NCI-H1930 (cell line): ENCODE measurements around the gene RASA2.
"Not testable (repeated sequence)": the region's sequence is repeated elsewhere in the genome, so short reads cannot be mapped to it uniquely, and the experiment has no call there.

ENCODE experiments used
- DNase-seq, 2 experiments: peaks; one replicate each; lab custom pipeline; 2025; lab: John Stamatoyannopoulos, UW

The RASA2 gene

DNA sequence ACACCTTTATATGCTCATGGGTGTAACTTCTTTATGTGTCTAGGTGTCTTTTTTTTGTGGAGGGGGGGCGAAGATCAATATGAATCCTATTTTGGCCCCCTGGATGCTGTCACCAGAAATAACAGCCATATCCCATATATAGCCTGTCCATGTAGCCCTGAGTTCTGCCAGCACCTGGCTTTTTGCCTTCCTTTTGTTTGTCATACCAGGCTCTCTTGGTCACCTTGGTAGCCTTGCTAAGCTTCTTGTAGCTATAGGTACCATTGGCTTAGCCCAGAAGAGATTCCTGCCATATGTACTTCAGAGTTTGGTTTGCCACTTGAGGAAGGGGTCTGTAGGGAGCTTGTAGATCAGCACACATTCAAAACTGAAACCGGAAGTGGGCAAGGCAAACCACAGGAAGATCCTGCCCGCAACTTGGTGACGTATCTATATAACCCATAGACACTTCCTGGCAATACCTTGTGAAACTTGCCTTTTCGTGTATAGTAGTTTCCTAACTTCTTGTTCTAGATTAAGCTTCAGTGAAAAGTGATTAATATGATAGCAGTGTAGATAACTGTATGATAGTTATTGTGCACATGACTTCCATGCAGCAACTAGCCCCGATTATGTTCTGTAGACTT is 11.9 kb downstream of the RASA2 start:
- no peak for DNase-seq

DNA sequence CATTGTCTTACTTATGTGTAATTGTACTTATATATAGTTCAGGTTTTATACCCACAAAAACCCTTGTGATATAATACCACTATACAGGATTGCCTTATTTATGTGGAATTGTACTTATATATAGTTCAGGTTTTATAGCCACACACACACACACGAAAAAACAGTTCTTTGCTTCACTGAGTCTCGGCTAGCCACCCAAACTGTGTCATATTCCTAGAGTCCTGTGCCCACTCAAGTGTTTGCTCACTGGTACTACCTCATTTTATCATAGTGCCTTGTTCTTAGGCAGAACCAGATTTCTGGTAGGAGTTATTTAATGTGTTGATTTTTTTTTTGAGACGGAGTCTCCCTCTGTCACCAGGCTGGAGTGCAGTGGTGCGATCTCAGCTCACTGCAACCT is 12.5 kb downstream of the RASA2 start:
- no peak for DNase-seq

DNA sequence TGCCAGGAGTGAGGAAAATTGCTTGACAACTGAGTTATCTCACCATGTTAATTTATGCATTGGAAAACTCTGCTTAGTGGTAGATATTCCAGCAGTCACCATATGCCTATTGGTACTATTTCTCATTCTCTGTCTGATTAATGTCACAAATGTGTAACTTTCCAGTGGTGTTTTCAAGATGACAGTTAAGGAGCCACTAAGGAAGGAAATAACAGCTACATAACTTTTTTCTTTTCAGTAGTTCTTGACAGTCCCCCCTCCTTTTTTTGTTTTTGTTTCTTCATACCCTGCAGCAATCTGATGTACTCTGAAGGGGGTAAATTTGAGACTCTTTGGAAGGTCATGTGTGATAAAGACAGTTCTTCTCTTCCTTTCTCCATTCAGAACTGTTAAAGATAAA is 13.1 kb downstream of the RASA2 start:
- DNase-seq: no peak

DNA sequence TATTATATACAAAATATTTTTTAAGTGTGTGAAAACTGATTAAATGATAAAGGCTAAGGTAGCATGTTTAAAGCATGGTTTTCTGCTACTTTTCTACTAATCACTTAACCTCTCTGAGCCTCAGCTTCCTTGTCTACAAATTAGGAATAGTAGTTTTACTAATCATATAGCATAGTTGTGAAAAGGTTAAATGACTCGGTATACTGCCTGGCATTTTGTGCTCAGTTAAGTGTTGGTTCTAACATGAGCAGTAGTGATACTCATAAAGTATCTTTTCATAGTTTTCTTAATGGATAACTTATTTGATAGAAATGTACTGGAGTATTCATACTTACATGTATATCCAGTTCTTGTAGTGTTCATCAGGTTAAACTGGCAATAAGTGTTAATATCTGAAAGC is 13.6 kb downstream of the RASA2 start:
- DNase-seq: no peak

DNA sequence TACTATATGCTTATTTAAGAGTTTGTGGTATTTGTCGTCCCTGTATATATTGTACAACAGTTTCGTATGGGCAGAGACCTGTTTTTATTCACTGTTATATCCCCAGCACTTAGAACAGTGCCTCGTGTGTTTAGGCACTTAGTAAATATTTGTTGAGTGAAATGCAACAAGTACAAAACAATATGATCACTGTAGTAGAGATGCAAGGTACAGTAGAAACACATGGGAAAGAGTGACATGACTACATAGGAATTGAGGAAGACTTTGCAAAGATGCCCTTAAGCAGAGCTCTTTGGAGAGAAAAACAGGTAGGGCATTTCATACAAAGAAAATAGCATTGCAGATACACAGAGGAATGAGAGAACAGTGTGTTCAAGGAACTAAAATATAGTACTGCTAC is 18.3 kb downstream of the RASA2 start:
- no peak for DNase-seq

DNA sequence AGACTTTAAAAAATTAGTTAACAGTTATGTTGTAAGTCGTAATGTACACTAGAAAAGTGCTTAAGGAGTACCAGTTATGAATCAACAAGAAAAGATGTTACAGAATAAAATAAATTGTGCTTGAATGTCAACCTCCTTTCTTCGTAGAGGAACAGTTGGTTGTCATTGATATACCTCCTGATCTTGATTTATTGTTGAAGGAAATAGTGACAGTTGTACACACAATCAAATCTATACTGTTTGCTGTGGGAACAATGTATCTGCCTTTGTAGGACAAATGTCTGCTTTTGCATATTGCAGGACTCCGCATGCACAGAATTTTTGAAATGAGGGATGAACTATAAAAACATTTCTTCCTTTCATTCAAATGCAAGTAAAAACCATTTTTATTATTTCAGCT is 19.2 kb downstream of the RASA2 start:
- DNase-seq: no peak

DNA sequence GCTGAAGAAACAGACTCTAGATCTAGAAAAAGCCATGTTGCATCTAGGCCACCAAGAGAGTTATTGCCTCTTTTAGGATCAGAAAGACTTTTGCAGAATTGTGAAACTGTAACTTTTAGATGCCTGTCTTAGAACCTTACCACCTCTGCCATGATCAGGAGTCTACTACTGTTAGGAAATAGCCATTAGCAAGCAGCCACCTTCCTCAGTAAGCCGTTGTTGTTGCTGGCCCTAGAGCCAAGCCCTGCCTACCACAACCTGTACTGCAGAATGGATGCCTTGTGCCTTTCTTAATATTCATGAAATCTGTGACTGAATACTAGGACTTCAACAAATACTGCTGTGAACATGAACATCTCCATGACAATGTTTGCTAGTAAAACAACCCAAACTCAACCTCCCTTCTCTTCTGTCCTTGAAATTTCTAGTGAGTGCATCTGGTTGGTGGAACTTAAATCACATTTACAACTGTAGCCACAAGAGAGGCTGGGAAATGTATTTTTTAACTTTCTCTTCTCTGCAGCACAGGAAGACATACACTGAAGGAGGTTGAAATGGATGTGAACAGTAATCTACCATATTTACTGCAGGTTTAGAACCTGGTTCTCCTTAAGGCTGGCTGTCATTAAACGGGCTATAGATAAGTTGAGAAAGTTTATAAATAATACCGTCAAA is 20.7 kb downstream of the RASA2 start:
- DNase-seq: no peak

DNA sequence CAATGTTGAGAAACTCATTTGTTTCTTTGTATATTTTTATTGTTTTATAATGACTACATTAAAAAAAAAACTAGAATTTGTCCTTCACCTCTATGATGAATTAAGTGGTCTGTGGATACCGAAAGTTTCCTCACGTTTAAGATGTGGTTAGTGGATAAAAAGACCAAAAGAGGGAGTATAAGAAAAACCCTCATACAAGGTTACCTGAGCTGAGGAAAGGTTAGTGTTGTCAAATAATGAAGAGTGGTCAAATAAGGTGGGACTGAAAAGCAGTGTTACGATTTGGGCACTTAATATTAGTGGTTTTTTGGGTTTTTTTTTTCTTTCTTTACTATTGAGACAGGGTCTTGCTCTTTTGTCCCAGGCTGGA is 21.2 kb downstream of the RASA2 start:
- DNase-seq: no peak

DNA sequence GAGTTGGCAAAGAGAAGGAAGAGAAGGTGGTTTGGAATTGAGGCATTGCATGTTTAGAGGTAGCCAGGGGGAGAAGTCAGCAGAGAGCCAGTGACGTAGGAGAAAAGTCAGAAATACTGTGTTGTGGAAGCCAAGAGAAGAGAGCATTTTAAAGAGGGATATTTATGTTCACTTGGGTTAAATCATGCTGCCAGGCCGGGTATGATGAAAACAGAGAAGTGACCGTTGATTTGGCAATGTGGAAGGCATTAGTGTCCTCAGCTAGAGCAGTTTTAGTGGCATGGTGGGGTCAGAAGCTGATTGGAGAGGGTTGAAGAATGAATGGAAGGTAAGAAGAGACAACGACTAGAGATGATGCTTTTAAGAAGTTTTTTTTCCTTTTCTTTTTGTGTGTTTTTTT is 24.5 kb downstream of the RASA2 start:
- no peak for DNase-seq

DNA sequence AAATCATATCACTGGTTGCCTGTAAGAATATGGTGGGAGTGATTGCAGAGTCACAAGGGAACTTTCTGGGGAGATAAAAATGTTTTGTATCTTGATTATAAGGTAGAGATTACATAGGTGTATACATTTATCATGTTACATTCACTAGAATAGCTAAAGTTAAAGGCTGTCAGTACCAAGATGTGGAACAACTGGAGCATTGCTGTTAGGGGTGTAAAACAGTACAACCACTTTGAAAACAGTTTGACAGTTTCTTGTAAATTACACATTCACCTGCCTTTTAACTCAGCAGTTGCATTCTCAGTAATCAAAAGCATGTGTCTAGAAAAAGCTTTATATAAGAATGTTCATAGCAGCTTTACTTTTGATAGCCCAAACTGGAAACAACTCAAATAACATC is 27.6 kb downstream of the RASA2 start:
- no peak for DNase-seq

DNA sequence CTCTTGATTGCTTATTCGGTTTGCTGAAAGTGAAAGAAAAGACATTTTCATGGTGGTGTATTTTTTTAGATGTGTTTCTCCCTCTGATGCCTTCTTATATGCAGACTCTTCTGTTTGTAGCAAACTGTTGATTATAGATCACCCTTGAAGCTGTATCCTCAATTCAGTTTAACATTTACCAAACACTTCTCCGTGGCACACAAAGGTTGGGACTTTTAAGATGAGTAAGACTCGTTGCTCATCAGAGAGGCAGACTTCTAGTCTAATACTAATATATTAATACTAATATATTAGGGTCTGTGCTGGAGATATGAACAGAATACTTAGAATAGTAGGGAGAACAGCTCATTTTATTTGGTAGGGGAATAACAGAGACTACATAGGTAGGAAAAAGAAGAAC is 32.8 kb downstream of the RASA2 start:
- no peak for DNase-seq

DNA sequence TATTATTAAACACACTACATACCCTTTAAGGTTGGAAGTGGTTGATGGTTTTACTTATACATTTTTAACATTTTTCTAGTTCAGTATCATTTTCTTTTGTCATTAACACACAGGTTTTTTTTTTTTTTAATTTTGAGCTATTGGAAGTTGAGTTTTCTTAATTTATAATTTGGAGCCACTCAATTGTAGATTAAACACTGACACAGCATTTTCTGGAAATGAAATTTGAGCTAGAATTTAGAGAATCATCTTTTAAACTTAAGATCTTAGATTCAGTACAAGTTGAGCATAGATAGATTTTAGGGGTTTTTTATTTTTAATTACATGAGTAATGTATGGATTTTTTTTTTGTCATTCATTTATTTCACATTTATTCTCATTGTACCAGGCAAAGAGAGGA is 35.0 kb downstream of the RASA2 start:
- DNase-seq: no peak

DNA sequence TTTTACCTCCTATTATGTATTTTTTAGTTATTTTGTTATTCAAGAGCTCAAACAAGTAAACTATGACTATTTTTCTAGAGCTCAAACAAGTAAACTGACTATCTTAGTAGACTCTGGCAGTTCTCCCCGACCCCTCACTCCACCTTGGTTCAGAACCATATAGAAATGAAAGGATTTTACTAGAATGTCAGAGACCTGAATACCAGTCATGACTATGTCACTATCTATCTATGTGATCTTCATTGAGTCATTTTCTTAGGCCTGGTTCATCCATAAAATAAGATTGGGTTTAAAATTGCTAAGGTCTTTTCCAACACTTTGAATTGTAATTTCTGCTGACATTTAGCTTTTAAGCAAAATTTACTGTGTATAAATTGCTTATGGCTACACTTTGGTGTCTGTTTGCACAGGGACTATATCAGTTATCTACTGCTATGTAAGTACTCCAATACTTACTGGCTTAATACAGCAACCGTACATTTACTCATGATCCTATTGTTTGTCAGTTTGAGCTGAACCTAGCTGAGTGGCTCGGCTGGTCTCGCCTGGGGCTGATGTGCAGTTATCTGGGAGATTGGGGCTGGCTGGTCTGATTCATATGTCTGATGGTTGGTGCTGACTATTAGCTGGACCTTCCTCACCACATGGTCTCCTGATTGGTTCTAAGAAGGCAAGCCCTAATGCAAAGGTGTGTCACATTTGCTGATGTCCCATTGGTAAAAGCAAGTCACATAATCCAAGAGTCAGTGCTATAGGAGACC is 37.0 kb downstream of the RASA2 start:
- no peak for DNase-seq

DNA sequence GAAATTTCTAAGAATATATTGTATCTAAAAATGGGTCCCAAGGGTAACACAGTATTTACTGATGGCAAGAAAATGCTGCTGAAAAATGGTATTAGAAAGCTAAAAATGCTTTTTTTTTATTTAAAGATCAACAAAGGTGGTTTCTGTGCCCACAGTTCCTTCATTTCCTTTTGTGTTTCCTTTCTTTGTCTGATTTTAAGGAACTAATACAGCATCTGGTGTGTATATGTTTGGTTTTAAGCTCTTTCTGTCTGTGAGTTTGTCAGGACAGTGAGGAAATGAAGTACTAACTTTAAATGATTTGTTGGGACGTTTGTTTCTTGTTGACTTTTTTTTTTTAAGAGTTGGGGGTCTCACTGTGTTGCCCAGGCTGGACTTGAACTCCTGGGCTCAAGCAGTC is 38.2 kb downstream of the RASA2 start:
- DNase-seq: no peak

DNA sequence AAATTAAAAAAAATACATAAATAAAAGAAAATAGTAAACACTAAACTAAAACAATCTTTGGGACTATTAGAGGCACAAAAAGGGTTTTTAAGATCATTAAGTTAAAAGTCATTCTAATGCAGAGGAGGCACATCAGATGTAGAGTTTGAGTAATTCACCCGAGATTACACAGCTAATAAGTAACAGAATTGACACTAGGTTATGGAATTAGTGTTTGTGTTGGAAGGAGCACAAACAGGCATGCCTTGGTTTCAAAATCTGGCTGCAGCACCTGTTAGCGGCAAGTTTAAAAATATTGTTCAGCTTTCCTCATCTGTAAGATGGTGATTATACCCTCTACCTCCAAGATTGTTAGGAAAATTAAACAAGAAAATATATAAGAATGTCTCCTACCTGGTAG is 39.0 kb downstream of the RASA2 start:
- no peak for DNase-seq

DNA sequence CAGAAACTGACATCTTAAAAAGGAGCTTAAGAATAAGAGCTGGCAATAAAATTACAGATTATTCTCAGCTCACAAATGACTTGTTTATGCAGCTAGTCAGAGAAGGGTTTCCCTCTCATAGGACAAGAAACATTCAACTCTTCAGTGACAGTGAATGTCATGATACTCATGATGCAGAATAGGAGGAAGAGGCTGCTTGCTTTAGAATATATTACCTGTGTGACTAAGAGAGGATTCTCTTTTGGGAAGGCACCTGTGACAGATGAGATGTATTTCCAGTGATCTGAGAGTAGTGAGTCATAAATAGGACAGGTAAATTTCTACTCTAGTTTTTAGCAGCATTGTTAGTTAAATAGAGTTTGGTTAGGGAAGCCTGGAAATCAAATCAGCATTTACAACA is 39.9 kb downstream of the RASA2 start:
- no peak for DNase-seq

DNA sequence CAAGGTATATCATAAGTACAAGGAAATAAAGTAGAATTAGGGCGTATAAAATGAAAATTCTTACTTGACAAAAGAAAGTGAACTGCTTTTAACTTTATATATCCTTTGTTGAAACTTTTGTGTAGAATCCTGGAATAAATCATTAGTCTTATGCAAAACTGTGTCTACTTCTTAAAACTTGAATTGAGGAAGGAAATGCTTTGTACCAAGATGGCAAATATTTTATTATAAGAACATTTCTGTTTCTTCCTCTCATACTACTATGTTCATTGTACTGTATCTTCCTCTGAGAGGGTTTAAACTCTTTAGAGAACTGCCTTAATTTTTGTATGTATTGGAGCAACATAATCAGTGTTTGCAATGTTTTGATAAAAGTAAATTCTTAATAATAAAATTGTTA is 42.0 kb downstream of the RASA2 start:
- no peak for DNase-seq

DNA sequence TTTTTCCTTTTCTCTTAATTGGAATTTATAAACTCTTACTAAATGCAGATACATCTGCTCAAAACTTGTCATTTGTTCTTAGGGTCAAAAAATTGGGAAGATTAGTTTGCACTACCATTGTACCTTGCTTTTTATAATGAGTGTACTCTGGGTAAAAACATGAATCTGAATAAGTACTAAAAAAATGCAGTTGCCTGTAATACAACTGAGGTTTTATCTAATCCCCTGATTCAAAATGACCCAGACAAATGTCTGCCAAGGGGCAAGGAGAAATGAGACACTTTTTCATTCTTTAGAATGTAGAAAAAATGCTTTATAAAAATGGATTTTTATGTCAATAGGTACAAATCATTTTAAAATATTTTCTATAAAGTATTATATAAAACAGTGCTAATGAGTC is 42.4 kb downstream of the RASA2 start:
- DNase-seq: no peak

DNA sequence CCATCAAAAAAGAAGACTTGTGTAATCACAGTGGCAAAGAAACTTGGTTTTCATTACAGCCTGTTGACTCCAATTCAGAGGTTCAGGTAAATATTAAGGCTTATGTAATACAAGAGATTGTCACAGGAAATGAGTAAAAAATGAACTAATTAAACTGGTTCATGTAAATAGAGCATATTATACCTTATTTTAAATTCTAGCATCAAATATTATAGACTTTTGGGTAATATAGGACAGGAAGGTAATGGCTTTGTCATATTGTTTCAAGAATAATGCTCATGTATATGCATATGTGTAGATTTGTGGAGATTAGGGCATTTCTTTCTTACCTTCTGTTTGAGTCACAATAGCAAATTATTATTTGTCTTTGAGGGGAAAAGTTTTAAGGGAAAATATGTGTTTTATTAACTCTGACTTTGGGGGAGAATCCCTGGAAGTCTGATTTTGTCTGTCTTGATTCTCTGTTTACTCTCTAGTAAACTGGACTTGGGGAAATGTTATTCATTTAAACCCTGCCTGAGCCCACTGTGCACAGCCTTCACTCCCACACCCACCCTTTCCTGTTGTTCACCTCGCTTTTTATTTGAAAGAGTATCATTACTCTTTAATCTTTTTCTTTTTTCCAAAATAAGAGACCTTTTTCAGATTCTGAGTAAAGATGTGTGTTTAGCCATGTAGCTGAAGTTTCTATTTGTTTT is 43.0 kb downstream of the RASA2 start:
- DNase-seq: no peak

DNA sequence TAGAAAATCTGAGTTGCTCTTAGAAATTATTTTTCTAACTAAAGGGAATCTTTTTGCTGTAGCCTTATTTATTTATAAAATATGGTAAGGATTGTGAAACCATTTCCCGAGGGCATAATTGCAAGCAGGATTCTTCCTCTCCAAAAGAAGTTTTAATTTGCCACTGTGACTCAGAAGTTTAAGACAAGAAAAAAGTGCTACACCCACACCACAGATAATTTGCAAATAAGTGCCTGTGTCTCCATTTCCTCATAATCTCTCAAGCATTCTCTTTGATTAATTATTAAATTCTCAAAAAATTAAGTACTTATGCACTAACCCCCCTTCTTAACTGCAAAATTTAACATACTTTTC is 43.6 kb downstream of the RASA2 start:
- no peak for DNase-seq

DNA sequence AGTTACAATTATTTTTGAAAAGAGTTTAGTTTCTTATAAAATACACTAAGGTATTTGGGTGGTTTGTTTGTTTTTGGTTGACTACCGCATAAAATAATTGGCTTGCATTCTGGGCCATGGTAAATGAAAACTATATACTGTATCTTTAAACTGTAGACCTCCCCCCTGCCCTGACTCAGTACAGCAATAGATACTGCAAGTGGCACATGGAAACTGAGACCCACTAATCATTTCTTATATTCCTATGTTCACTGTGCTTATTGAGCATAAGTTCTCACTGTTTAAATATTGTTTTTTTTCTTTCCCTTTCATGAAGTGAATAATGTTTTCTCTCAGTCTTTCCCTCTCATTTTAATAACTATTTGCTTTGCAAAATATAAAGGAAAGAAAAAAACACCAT is 45.8 kb downstream of the RASA2 start:
- no peak for DNase-seq

DNA sequence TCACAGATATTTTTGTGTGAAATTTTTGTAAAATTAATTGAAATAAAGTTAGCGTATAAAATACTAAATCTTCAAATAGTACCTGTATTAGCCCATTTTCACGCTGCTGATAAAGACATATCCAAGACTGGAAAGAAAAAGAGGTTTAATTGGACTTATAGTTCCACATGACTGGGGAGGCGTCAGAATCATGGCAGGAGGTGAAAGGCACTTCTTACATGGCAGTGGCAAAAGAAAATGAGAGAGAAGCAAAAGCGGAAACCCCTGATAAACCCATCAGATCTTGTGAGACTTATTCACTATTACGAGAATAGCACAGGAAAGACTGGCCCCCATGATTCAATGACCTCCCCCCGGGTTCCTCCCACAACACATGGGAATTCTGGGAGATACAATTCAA is 49.2 kb downstream of the RASA2 start:
- not testable (repeated sequence) for DNase-seq

DNA sequence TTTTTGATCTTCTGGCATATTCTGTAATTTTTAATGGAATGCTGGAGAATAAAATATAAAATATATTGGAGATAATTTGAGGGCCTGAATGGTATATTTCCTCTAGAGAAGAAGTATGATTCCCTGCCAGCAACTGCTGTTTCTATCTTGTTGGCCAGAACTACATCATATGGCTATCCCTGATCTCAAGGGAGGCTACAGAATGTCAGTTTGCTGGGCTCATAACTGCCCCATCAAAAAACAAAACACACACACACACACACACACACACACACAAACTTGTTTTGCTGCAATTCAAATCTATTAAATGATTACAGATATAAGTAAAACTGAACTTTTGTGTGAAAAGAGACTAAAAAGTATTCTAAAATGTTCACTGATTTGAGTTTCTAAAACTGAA is 51.0 kb downstream of the RASA2 start:
- no peak for DNase-seq
